ENCODE measurements around the gene CHODL. TPM values are rescaled to one million over a fixed set of nuclear protein-coding genes. Genes with fewer than 3 reads are reported as not detected.

The CHODL gene
- total RNA-seq, 3 donors from 2014 or later = 0.41 to 2.3 (median 0.43) TPM

DNA sequence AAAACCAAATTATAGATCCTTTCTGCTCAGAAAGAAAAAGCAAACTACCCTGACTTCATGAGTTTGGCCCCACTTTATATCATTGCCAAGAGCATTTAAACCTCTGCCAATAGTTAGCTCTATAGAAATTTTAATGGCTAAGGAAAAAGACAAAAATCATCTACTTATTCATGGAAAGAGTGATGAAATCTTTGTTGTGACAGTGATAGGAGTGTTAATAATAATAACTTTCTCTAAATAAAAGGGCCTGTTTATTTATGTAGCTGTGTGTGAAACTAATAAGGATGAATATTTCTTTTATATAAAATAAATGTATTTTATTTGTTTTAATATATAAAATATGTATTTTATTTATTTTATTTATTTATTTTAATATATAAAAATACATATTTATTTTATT lies 6.4 kb downstream of the CHODL start:
- Histone ChIP-seq H3K4me3 (no peak overlapping the region), H3K4me1 (ENCODE audit: low read depth) (no peaks in the 10 kb centered on the region), H3K9me3 (no peaks in the 10 kb centered on the region), H3K36me3 (ENCODE audit: low read depth) (no peaks in the 10 kb centered on the region)
- DNase-seq = no peak
- ATAC-seq = no peak
- TF ChIP-seq, protein P1, sequence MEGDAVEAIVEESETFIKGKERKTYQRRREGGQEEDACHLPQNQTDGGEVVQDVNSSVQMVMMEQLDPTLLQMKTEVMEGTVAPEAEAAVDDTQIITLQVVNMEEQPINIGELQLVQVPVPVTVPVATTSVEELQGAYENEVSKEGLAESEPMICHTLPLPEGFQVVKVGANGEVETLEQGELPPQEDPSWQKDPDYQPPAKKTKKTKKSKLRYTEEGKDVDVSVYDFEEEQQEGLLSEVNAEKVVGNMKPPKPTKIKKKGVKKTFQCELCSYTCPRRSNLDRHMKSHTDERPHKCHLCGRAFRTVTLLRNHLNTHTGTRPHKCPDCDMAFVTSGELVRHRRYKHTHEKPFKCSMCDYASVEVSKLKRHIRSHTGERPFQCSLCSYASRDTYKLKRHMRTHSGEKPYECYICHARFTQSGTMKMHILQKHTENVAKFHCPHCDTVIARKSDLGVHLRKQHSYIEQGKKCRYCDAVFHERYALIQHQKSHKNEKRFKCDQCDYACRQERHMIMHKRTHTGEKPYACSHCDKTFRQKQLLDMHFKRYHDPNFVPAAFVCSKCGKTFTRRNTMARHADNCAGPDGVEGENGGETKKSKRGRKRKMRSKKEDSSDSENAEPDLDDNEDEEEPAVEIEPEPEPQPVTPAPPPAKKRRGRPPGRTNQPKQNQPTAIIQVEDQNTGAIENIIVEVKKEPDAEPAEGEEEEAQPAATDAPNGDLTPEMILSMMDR (IDR thresholded peaks at IDR 0.05) = no peak
- intact Hi-C loops (cut with DNase I, micrococcal nuclease) = no loop called here

DNA sequence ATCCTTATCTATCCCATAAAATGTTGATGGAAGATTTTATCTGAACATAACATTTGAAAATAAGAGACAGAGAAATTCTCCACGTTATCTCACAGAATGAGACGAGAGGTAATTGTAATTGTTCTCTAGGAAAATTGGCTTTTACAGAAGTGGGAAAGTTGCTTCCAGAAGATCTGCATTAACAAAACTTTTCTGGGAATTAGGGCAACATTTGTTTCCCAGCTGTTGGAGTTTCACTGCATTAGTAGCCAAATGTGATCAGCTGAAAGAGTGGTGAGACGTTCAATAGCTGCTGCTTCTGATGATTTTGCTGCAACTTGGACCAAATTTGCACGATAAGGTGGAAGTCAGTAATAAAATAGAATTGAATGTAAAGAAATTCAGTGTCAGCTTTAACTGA lies 7.6 kb downstream of the CHODL start:
- no peaks in the 10 kb centered on the region for H3K36me3 ChIP-seq (ENCODE audit: low read depth)
- no peak overlapping the region for H3K4me3 ChIP-seq
- H3K9me3 ChIP-seq = no peaks in the 10 kb centered on the region
- DNase-seq (no peak), ATAC-seq (no peak)
- H3K4me1 ChIP-seq (ENCODE audit: low read depth) = no peaks in the 10 kb centered on the region
- intact Hi-C loops (cut with DNase I, micrococcal nuclease) = no loop called here
- TF ChIP-seq, protein P1 (IDR thresholded peaks at IDR 0.05) = no peak

DNA sequence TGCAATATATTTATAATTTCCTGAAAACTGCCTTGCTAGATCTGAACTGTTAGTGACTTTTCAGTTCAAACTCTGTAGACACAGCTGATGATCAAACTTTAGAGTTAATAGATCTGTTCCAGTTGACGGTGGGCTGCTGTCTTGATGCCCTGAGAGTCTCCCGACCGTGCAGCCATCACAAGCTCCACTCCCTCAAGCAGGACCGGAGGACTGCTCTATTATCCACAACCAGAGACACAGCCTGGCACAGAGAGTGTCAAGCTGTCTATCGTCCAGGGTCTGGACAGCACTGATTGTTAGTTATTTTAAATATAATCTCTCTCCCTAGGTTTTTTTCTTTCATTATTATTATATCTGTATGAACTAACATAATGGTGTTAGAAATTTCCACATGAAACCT lies 8.0 kb downstream of the CHODL start:
- Histone ChIP-seq H3K4me3 (no peak overlapping the region), H3K36me3 (ENCODE audit: low read depth) (no peaks in the 10 kb centered on the region), H3K4me1 (ENCODE audit: low read depth) (no peaks in the 10 kb centered on the region), H3K9me3 (no peaks in the 10 kb centered on the region)
- ATAC-seq (no peak), DNase-seq (peak in 1 of 3 donors; percentile 15)
- TF ChIP-seq, protein P1 (IDR thresholded peaks at IDR 0.05) = no peak
- intact Hi-C loops (cut with DNase I, micrococcal nuclease) = no loop called here

DNA sequence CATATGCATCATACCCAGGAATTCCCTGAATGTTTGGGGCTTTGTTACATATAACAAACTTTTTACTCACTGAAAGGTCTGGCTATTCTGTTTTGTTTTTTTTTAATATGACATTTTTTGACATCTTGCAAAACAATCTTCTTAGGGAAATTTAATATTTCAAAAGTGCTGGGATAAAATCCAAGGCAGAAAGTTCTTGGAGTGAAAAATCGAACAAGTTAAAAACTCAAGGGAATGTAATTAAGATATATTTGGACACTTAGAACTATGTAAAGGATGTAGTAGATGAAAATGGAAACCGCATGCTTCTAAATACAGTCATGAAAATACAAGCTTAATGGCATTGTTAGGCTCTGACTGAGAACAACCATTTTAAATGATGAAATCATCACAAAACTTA lies 8.6 kb downstream of the CHODL start:
- no peaks in the 10 kb centered on the region for H3K4me1 ChIP-seq (ENCODE audit: low read depth)
- TF ChIP-seq, protein P1 (IDR thresholded peaks at IDR 0.05) = no peak
- DNase-seq = no peak
- ATAC-seq = no peak
- no peaks in the 10 kb centered on the region for H3K9me3 ChIP-seq
- H3K36me3 ChIP-seq (ENCODE audit: low read depth) = no peaks in the 10 kb centered on the region
- intact Hi-C loops (cut with DNase I, micrococcal nuclease) = no loop called here
- H3K4me3 ChIP-seq = no peak overlapping the region

DNA sequence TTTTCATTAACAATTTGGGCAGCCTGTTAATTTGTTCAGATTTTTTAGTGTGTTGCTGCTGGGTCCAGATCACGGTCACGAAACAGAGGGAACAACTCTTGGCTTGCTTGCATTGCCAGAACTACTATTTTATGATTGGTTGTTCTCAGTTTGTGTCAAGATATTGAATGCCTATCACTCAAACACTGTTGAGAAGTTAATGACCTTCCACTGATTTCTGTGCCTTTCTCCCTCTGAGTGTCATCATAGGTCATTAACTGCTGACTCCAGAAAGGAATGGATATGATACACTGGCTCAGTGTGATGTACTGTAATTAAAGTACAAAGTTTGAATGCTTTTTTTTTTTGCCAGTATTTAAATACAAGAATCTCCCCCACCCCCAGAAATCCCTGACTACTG lies 9.2 kb downstream of the CHODL start:
- intact Hi-C loops (cut with DNase I, micrococcal nuclease) = no loop called here
- TF ChIP-seq, protein P1 (IDR thresholded peaks at IDR 0.05) = no peak
- Histone ChIP-seq H3K4me1 (ENCODE audit: low read depth) (no peaks in the 10 kb centered on the region), H3K4me3 (no peak overlapping the region), H3K36me3 (ENCODE audit: low read depth) (no peaks in the 10 kb centered on the region), H3K9me3 (no peaks in the 10 kb centered on the region)
- DNase-seq (no peak), ATAC-seq (no peak)

DNA sequence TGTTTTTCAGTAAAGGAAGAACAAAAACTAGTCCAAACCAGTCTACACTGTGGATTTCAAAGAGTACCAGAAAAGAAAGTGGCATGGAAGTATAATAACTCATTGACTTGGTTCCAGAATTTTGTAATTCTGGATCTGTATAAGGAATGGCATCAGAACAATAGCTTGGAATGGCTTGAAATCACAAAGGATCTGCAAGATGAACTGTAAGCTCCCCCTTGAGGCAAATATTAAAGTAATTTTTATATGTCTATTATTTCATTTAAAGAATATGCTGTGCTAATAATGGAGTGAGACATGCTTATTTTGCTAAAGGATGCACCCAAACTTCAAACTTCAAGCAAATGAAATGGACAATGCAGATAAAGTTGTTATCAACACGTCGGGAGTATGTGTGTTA lies 21.3 kb downstream of the CHODL start:
- Histone ChIP-seq H3K4me3 (no peak overlapping the region), H3K36me3 (ENCODE audit: low read depth) (no peaks in the 10 kb centered on the region), H3K9me3 (no peaks in the 10 kb centered on the region), H3K4me1 (ENCODE audit: low read depth) (no peaks in the 10 kb centered on the region)
- intact Hi-C loops (cut with DNase I, micrococcal nuclease) = no loop called here
- DNase-seq = no peak
- ATAC-seq = no peak
- TF ChIP-seq, protein P1 (IDR thresholded peaks at IDR 0.05) = no peak
